Measurements from ENCODE around the gene KLHL40.

KLHL40 gene

GRCh38 chr3:42739401-42740158, 54.2 kb downstream of the KLHL40 start:
- no peak for DNase-seq (ENCODE audit: low read depth, low spot score)

- no peak for DNase-seq (ENCODE audit: low read depth, low spot score)
Measured at GRCh38 chr3:42741796-42742195, 56.5 kb downstream of the KLHL40 start.
